ENCODE data around the gene RPN1.

- TF ChIP-seq CTCF (conservative IDR thresholded peaks at IDR 0.05) (no peak), EZH2 (IDR thresholded peaks at IDR 0.05; ENCODE audit: low read depth) (no peak)
Measured at GRCh38 chr3:128578346-128578745, 72.3 kb downstream of the RPN1 start.
